ENCODE measurements around the gene IGFBP7.
"Not testable (repeated sequence)": the region's sequence is repeated elsewhere in the genome, so short reads cannot be mapped to it uniquely, and the experiment has no call there.

The IGFBP7 gene

DNA sequence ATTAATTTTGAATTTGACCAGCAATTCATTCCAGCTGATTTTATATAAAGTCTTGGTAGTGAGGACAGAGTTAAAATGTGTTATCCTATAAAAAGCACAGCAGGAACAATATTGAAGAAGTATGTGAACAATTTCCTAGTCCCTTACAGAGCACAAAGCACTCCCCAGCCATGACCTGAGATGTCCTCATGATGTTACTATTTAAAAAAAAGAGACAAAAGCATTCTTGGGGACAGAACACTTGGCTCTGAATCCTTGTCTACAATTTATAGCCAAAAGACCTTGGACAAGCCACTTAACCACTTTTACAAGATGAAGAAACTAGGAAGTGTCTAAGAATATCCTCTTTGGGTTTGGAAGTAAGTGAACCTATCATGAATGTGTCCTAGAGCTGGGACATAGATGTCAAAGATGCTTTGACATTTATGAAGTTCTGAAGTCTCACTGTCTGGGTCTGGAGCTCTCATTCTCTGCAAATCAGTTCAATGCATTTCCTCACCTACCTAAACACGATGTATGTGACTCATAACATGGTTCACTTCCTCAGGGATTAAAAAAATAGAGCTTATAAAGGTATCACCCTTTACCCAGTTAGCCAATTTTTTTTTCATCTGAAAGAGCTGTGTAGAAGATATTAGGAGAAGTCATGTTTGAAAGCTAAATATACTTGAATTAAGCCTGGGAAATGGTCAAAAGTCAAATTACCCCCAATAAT is 61.4 kb downstream of the IGFBP7 start:
- no peak for DNase-seq (ENCODE audit: low read depth)
- no peaks in the 10 kb centered on the region for H3K27me3 ChIP-seq (replicated peaks; ENCODE audit: control insufficient read depth, insufficient read depth, low read length)
- no peak overlapping the region for H3K4me3 ChIP-seq (ENCODE audit: low read length)
- H3K9me3 ChIP-seq (ENCODE audit: control insufficient read depth, low read length): no peaks in the 10 kb centered on the region
- peaks cover 29% of the 10 kb centered on the region for H3K4me1 ChIP-seq (ENCODE audit: control insufficient read depth, insufficient read depth, low read length)
- H3K9ac ChIP-seq (ENCODE audit: low read length): no peak overlapping the region
- no peaks in the 10 kb centered on the region for H3K36me3 ChIP-seq (ENCODE audit: control insufficient read depth, insufficient read depth, low read length, severe bottlenecking)

DNA sequence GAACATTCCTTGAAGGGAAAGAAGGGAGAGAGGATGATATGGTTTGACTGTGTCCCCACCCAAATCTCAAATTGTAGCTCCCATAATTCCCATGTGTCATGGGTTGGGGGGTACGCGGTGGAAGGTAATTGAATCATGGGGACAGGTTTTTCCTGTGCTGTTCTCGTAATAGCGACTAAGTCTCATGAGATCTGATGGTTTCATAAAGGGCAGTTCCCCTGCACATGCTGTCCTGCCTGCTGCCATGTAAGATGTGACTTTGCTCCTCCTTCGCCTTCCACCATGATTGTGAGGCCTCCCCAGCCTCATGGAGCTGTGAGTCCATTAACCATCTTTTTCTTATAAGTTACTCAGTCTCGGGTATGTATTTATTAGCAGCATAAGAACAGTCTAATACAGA is 63.1 kb downstream of the IGFBP7 start:
- H3K9me3 ChIP-seq (ENCODE audit: control insufficient read depth, low read length); H3K9ac ChIP-seq (ENCODE audit: low read length); H3K27me3 ChIP-seq (replicated peaks; ENCODE audit: control insufficient read depth, insufficient read depth, low read length); H3K4me3 ChIP-seq (ENCODE audit: low read length); H3K36me3 ChIP-seq (ENCODE audit: control insufficient read depth, insufficient read depth, low read length, severe bottlenecking); DNase-seq (ENCODE audit: low read depth): not testable (repeated sequence)
- H3K4me1 ChIP-seq (ENCODE audit: control insufficient read depth, insufficient read depth, low read length): peaks cover 46% of the 10 kb centered on the region

GRCh38 chr4:57044996-57045395 is 65.2 kb downstream of the IGFBP7 start:
- Histone ChIP-seq H3K27me3 (replicated peaks; ENCODE audit: control insufficient read depth, insufficient read depth, low read length) (no peaks in the 10 kb centered on the region), H3K4me3 (ENCODE audit: low read length) (peak overlapping the region; percentile 38), H3K4me1 (ENCODE audit: control insufficient read depth, insufficient read depth, low read length) (peaks cover 51% of the 10 kb centered on the region), H3K36me3 (ENCODE audit: control insufficient read depth, insufficient read depth, low read length, severe bottlenecking) (peaks cover under 1% of the 10 kb centered on the region), H3K9me3 (ENCODE audit: control insufficient read depth, low read length) (no peaks in the 10 kb centered on the region), H3K9ac (ENCODE audit: low read length) (peak overlapping the region; percentile 78)
- peak; percentile 68 for DNase-seq (ENCODE audit: low read depth)

DNA sequence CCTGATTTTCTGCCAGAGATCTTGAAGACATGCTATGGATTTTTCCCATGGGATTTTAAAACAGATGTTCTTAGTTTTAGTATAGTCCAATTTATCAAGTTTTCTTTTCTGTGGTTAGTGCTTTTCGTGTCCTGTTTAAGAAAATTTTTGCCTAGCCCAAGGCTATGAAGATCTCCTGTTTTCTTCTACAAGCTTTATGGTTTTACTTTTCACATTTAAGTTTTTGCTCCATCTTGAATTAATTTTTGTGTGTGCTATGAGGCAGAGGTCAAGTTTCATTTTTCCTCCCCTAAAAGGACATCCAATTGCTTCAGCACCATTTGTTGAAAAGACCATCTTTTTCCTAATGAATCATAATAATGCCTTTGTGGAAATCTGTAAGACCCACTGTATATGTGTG is 65.9 kb downstream of the IGFBP7 start:
- peaks cover 54% of the 10 kb centered on the region for H3K4me1 ChIP-seq (ENCODE audit: control insufficient read depth, insufficient read depth, low read length)
- H3K36me3 ChIP-seq (ENCODE audit: control insufficient read depth, insufficient read depth, low read length, severe bottlenecking): peaks cover 3% of the 10 kb centered on the region
- H3K9me3 ChIP-seq (ENCODE audit: control insufficient read depth, low read length): no peaks in the 10 kb centered on the region
- peak; percentile 92 for DNase-seq (ENCODE audit: low read depth)
- peak overlapping the region; percentile 38 for H3K4me3 ChIP-seq (ENCODE audit: low read length)
- H3K27me3 ChIP-seq (replicated peaks; ENCODE audit: control insufficient read depth, insufficient read depth, low read length): no peaks in the 10 kb centered on the region
- peak overlapping the region; percentile 78 for H3K9ac ChIP-seq (ENCODE audit: low read length)

DNA sequence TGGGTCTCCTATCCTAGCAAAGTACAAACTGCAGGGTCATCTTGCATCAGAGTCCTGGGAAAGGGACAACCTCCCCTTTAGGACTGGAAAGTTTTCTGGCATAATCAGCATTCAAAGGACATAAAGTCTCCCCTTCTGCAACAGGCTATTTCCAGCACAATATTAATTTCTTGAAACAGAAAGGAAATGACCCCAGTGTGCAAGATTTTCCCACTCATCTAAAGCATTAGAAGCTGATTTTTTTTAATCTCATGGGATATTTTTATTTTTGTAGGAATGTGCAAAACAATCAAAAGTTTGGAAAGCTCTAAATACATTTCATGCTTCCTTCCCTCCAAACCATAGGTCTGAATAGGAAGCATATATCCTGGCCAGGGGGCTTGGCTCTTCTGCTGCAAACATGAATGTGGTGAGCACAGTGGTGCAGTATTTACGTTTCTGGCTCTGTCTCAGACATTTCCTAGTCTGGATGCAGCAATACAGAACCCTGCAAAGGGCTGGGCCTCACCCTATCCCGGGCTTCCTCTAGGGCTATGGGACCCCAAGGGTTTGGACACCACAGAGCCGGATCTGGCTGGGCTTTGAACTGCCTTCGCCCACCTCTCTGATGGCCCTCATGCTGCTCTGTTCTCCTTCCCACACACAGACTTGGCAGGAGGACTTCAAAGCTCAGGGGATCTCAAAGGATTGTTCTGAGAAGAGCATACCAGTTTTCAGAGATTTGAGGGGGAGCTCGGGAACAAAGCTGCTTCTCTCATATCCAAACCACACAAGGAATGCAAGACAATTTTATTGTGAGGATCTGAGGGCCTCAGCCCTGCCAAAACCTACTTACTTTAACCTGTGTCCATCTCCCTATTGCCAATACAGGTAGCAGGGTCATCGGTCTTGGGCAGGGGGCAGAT is 66.6 kb downstream of the IGFBP7 start:
- H3K9me3 ChIP-seq (ENCODE audit: control insufficient read depth, low read length): no peaks in the 10 kb centered on the region
- H3K4me3 ChIP-seq (ENCODE audit: low read length): peak overlapping the region; percentile 55
- H3K27me3 ChIP-seq (replicated peaks; ENCODE audit: control insufficient read depth, insufficient read depth, low read length): no peaks in the 10 kb centered on the region
- peak; percentile 86 for DNase-seq (ENCODE audit: low read depth)
- H3K36me3 ChIP-seq (ENCODE audit: control insufficient read depth, insufficient read depth, low read length, severe bottlenecking): peaks cover 3% of the 10 kb centered on the region
- peaks cover 51% of the 10 kb centered on the region for H3K4me1 ChIP-seq (ENCODE audit: control insufficient read depth, insufficient read depth, low read length)
- H3K9ac ChIP-seq (ENCODE audit: low read length): peak overlapping the region; percentile 78

GRCh38 chr4:57042711-57043169 is 67.4 kb downstream of the IGFBP7 start:
- DNase-seq (ENCODE audit: low read depth): no peak
- Histone ChIP-seq H3K27me3 (replicated peaks; ENCODE audit: control insufficient read depth, insufficient read depth, low read length) (no peaks in the 10 kb centered on the region), H3K9me3 (ENCODE audit: control insufficient read depth, low read length) (no peaks in the 10 kb centered on the region), H3K4me1 (ENCODE audit: control insufficient read depth, insufficient read depth, low read length) (peaks cover 47% of the 10 kb centered on the region), H3K4me3 (ENCODE audit: low read length) (peak overlapping the region; percentile 55), H3K36me3 (ENCODE audit: control insufficient read depth, insufficient read depth, low read length, severe bottlenecking) (peaks cover 3% of the 10 kb centered on the region), H3K9ac (ENCODE audit: low read length) (peak overlapping the region; percentile 78)

DNA sequence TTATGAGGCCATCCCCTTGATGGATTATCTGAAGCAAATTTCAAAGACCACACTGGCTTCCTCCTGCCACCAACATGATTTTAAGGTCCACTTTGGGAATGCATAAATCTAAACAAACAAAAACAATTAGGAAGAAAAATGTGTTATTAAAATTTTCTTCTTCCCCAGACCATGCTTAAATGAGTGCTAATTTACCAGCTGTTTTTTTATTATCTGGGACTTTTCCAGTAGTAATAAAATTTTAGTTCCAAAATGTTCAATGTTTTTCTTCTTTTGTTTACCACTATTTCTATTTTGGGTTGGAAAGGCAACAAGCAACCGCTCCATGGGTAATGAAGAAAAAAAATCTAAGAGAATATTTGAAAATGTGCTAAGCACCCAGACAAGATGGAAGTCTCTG is 69.2 kb downstream of the IGFBP7 start:
- no peak overlapping the region for H3K4me3 ChIP-seq (ENCODE audit: low read length)
- H3K9ac ChIP-seq (ENCODE audit: low read length): no peak overlapping the region
- H3K36me3 ChIP-seq (ENCODE audit: control insufficient read depth, insufficient read depth, low read length, severe bottlenecking): peaks cover 3% of the 10 kb centered on the region
- no peaks in the 10 kb centered on the region for H3K9me3 ChIP-seq (ENCODE audit: control insufficient read depth, low read length)
- peaks cover 47% of the 10 kb centered on the region for H3K4me1 ChIP-seq (ENCODE audit: control insufficient read depth, insufficient read depth, low read length)
- no peaks in the 10 kb centered on the region for H3K27me3 ChIP-seq (replicated peaks; ENCODE audit: control insufficient read depth, insufficient read depth, low read length)
- DNase-seq (ENCODE audit: low read depth): no peak

DNA sequence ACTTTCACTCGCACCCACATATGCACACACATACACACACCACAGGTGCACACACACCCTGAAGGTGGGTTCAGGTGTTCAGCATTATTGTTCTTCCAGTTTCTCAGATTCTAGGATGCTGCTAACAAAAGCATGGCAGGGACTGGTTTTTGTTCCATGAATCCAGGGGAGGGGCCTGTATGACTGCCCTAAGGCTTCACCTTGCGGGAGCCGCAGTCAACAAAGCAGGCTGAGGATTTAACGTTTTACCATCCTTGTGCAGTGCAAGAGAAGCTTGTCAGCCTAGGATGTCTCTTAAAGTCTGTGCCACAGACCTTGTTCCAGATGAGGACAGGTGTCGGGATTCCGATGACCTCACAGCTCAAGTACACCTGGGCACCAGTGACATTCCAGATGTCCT is 69.7 kb downstream of the IGFBP7 start:
- no peaks in the 10 kb centered on the region for H3K27me3 ChIP-seq (replicated peaks; ENCODE audit: control insufficient read depth, insufficient read depth, low read length)
- no peaks in the 10 kb centered on the region for H3K9me3 ChIP-seq (ENCODE audit: control insufficient read depth, low read length)
- H3K36me3 ChIP-seq (ENCODE audit: control insufficient read depth, insufficient read depth, low read length, severe bottlenecking): peaks cover 3% of the 10 kb centered on the region
- H3K4me3 ChIP-seq (ENCODE audit: low read length): no peak overlapping the region
- DNase-seq (ENCODE audit: low read depth): no peak
- no peak overlapping the region for H3K9ac ChIP-seq (ENCODE audit: low read length)
- H3K4me1 ChIP-seq (ENCODE audit: control insufficient read depth, insufficient read depth, low read length): peaks cover 47% of the 10 kb centered on the region

DNA sequence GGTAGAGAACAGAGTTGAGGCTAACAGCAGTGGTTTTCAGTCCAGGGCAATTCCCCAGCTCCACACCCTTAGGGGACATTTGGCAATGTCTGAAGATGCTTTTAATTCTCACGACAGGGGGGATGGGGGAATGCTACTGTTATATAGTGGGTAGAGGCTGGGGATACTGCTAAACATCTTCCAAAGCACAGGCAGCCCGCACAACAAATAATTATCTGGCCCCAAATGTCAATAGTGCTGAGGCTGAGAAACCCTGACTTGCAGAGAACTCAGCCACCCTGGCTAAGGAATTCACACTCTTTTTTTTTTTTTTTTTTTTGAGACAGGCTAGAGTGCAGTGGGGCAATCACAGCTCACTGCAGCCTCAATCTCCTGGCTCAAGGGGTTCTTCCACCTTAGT is 70.8 kb downstream of the IGFBP7 start:
- H3K4me1 ChIP-seq (ENCODE audit: control insufficient read depth, insufficient read depth, low read length): peaks cover 44% of the 10 kb centered on the region
- H3K4me3 ChIP-seq (ENCODE audit: low read length): no peak overlapping the region
- H3K27me3 ChIP-seq (replicated peaks; ENCODE audit: control insufficient read depth, insufficient read depth, low read length): no peaks in the 10 kb centered on the region
- H3K9me3 ChIP-seq (ENCODE audit: control insufficient read depth, low read length): no peaks in the 10 kb centered on the region
- peak; percentile 44 for DNase-seq (ENCODE audit: low read depth)
- H3K9ac ChIP-seq (ENCODE audit: low read length): no peak overlapping the region
- H3K36me3 ChIP-seq (ENCODE audit: control insufficient read depth, insufficient read depth, low read length, severe bottlenecking): peaks cover 3% of the 10 kb centered on the region

DNA sequence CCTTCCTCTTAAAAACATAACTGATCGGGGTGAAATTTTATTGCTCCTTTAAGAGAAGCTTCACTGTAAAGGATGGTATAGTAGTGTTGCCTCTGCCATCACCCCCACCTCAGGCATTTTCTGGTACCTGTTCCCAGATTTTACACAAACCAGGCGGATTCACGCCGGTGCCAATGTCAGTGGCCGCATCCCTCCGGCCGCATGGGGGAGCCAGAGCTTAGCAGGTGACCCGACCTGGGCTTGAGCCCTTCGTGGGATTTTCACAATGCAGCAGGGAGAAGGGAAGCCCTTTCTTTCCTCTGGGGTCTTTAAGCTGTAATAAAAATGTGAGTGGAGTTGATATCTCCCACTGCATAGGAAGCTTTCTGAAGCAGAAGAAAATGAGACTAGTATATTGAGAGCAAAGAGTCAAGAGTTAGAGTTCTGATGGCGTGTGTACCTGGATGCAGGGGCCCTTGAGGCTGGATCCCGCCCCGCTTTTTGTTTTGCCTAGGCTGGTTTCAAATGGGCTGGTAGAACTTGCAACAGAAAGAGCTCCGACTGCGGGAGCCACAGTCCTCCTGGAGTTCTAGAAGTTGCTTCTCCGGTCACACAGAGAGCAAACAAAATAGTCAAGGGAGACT is 72.1 kb downstream of the IGFBP7 start:
- Histone ChIP-seq H3K36me3 (ENCODE audit: control insufficient read depth, insufficient read depth, low read length, severe bottlenecking) (peaks cover 10% of the 10 kb centered on the region), H3K9ac (ENCODE audit: low read length) (no peak overlapping the region), H3K4me1 (ENCODE audit: control insufficient read depth, insufficient read depth, low read length) (peaks cover 32% of the 10 kb centered on the region), H3K9me3 (ENCODE audit: control insufficient read depth, low read length) (no peaks in the 10 kb centered on the region), H3K4me3 (ENCODE audit: low read length) (no peak overlapping the region), H3K27me3 (replicated peaks; ENCODE audit: control insufficient read depth, insufficient read depth, low read length) (no peaks in the 10 kb centered on the region)
- DNase-seq (ENCODE audit: low read depth): peak; percentile 65

DNA sequence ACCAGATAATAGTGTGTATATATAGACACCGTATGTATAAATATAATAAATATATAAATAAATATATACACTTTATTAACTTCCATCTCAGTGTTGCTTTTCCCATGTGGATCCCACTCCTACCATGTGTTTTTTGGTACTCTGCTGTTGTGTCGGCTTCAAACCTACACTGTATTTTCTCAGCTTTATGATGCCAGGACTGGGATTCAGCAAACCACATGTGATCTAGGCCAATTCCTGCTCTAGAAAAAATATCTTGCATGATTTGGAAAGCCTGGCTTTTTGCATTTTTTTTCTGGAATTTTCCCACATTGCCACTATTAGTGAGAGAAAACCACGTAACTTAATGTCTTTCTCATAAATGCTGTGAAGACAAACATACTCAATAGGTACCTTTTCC is 75.7 kb downstream of the IGFBP7 start:
- H3K9me3 ChIP-seq (ENCODE audit: control insufficient read depth, low read length): no peaks in the 10 kb centered on the region
- no peaks in the 10 kb centered on the region for H3K27me3 ChIP-seq (replicated peaks; ENCODE audit: control insufficient read depth, insufficient read depth, low read length)
- peaks cover 43% of the 10 kb centered on the region for H3K36me3 ChIP-seq (ENCODE audit: control insufficient read depth, insufficient read depth, low read length, severe bottlenecking)
- H3K4me1 ChIP-seq (ENCODE audit: control insufficient read depth, insufficient read depth, low read length): peaks cover 14% of the 10 kb centered on the region
- H3K4me3 ChIP-seq (ENCODE audit: low read length): no peak overlapping the region
- H3K9ac ChIP-seq (ENCODE audit: low read length): no peak overlapping the region
- DNase-seq (ENCODE audit: low read depth): no peak
